Common myeloid progenitor, CD34-positive (primary cell): ENCODE measurements around the gene SEMA5A.
A peak's percentile ranks its signal among the peaks of the same experiment; 100 is the strongest.

Experiments used
- CTCF ChIA-PET: fragments of 350-600 bp; sonication (Branson Sonifier 250); formaldehyde crosslinking; loops from one replicate; lab custom pipeline; 2021; ENCODE audit warnings: antibody characterized with exemption; lab: Charles Lee
- POLR2A ChIA-PET: fragments of 350-600 bp; sonication (Branson Sonifier 250); formaldehyde crosslinking; loops from one replicate; lab custom pipeline; 2021; ENCODE audit warnings: antibody characterized with exemption; lab: Charles Lee
- DNase-seq, 3 donors: peaks; one replicate each; pipeline versions ENCODE4 v3.0.0 to v3.0.0-alpha.2; 2013
- H3K27ac ChIP-seq, 2 experiments: 1 replicate in 1 of 2; 2 replicates in 1 of 2; pipeline ENCODE4 v1.7.0; 2013; ENCODE audit warnings: inconsistent platforms in 2 of 2, low read length in 2 of 2, mild to moderate bottlenecking in 2 of 2, low read depth in 1 of 2, moderate library complexity in 1 of 2; ENCODE audit not compliant: severe bottlenecking in 2 of 2, insufficient read depth in 1 of 2, poor library complexity in 1 of 2
- H3K27me3 ChIP-seq, 5 experiments: replicated peaks in 2 of 5; 1 replicate in 3 of 5; 2 replicates in 2 of 5; pipeline versions ENCODE4 v1.6.1 to v1.7.0; 2013; ENCODE audit warnings: low read length in 4 of 5, mild to moderate bottlenecking in 2 of 5, moderate library complexity in 2 of 5, inconsistent platforms in 1 of 5; ENCODE audit not compliant: insufficient read depth in 5 of 5, control insufficient read depth in 4 of 5
- H3K36me3 ChIP-seq, 4 experiments: 1 replicate in 2 of 4; 2 replicates in 2 of 4; pipeline versions ENCODE4 v1.6.1 to v1.7.0; 2013; ENCODE audit warnings: low read length in 3 of 4, control low read depth in 1 of 4, mild to moderate bottlenecking in 1 of 4; ENCODE audit not compliant: control insufficient read depth in 4 of 4, insufficient read depth in 4 of 4
- H3K4me1 ChIP-seq, 4 experiments: 1 replicate in 3 of 4; 2 replicates in 1 of 4; pipeline versions ENCODE4 v1.6.1 to v1.7.1; 2013; ENCODE audit warnings: low read length in 3 of 4, mild to moderate bottlenecking in 3 of 4, control low read depth in 1 of 4, inconsistent platforms in 1 of 4, moderate library complexity in 1 of 4; ENCODE audit not compliant: control insufficient read depth in 4 of 4, insufficient read depth in 4 of 4; ENCODE audit errors: control extremely low read depth in 1 of 4
- H3K4me3 ChIP-seq, 7 experiments: 1 replicate in 4 of 7; 2 replicates in 3 of 7; pipeline versions ENCODE4 v1.5.1 to v1.7.0; 2013; ENCODE audit warnings: mild to moderate bottlenecking in 7 of 7, low read length in 6 of 7, moderate library complexity in 6 of 7, inconsistent platforms in 2 of 7, low read depth in 2 of 7, control low read depth in 1 of 7; ENCODE audit not compliant: insufficient read depth in 4 of 7, control insufficient read depth in 1 of 7; ENCODE audit errors: extremely low read depth in 1 of 7
- H3K9me3 ChIP-seq, 5 experiments: 1 replicate in 4 of 5; 2 replicates in 1 of 5; pipeline versions ENCODE4 v1.6.1 to v1.7.1; 2013; ENCODE audit warnings: low read length in 4 of 5, mild to moderate bottlenecking in 2 of 5, inconsistent platforms in 1 of 5, low read depth in 1 of 5, moderate library complexity in 1 of 5; ENCODE audit not compliant: control insufficient read depth in 4 of 5, insufficient read depth in 2 of 5; ENCODE audit errors: control extremely low read depth in 1 of 5
- WGBS: methylation state at CpG from one replicate; pipeline ENCODE4 v1.1.5; 2013; ENCODE audit not compliant: insufficient coverage; 5-methylcytosine and 5-hydroxymethylcytosine counted together

The SEMA5A gene

DNA sequence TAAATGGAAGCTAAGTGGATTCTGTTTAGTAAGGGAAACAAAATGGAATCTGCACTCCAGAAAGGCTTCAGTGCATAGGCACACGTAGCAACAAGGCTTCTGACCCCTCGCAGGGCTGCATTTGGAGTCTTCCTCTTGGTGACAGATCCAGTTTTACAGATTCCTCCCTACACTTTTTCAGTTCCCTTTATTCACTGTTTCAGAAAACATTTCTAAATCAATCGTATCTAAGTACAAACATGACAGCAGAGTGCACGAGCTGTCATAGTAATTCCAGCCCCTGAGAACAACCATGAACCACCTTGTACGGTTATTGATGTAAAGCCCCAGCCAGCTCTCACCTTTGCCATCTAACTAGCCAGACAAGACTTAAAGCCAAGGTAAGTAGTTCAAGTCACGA, 491.6 kb downstream of the SEMA5A start:
- Histone ChIP-seq H3K4me1 (no peaks in the 10 kb centered on the region), H3K36me3 (no peaks in the 10 kb centered on the region), H3K27me3 (no peaks in the 10 kb centered on the region), H3K27ac (no peak overlapping the region), H3K4me3 (no peak overlapping the region), H3K9me3 (no peaks in the 10 kb centered on the region)
- 86% methylated on average over 5 of the region's 6 CpGs for WGBS
- POLR2A ChIA-PET: no interaction called here
- CTCF ChIA-PET: interaction anchor here (1.0 kb wide), 1 partner anchor 213 kb away, joined by 3 read pairs; no protein-coding TSS in a partner anchor
- DNase-seq: no peak

DNA sequence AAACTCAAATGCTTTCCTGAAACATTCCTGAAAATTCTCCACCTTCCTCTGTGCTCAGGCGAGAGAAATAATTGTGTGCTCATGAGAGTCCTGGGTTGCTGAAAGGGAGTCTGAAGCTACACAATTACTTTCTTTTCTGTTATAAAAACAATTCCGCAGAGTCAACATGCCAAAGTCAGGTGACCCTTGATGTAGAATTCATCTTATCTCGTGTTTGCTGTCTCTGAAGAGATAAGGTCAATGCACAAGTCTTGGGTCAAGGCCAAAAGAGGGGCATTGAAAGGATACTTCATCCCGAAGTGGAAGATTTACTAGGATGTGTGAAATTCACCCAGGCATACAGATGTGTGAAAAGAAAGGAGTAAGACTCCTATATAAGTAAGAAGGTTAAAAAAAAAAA, 493.5 kb downstream of the SEMA5A start:
- Histone ChIP-seq H3K27ac (no peak overlapping the region), H3K4me1 (no peaks in the 10 kb centered on the region), H3K9me3 (no peaks in the 10 kb centered on the region), H3K4me3 (no peak overlapping the region), H3K27me3 (no peaks in the 10 kb centered on the region), H3K36me3 (no peaks in the 10 kb centered on the region)
- ChIA-PET POLR2A (no interaction called here), CTCF (no interaction called here)
- no peak for DNase-seq
- 85% methylated on average over 2 of the region's 4 CpGs for WGBS

DNA sequence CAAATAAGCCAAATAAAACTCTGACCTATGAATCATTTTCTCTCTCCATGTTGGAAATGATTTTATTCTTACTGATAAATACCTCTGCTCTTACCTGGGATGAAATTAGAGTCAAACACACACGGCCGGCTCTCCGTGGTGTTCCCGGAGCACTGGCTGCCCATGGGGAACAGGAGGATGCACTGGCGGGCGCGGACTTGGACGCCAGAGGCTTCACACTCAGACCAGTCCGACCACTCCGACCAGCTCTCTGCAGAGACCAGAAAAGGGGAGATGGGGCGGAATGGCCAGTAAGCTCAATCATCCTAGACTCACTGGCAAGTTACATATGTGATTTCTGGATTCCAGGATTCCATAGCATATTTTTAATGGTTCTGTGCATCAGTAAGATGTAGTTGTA, 494.1 kb downstream of the SEMA5A start:
- ChIA-PET CTCF (no interaction called here), POLR2A (no interaction called here)
- no peak overlapping the region for H3K27ac ChIP-seq
- no peak overlapping the region for H3K4me3 ChIP-seq
- H3K27me3 ChIP-seq: no peaks in the 10 kb centered on the region
- WGBS: 97% methylated on average over 8 of the region's 11 CpGs
- no peaks in the 10 kb centered on the region for H3K9me3 ChIP-seq
- no peaks in the 10 kb centered on the region for H3K36me3 ChIP-seq
- H3K4me1 ChIP-seq: no peaks in the 10 kb centered on the region
- DNase-seq: no peak

DNA sequence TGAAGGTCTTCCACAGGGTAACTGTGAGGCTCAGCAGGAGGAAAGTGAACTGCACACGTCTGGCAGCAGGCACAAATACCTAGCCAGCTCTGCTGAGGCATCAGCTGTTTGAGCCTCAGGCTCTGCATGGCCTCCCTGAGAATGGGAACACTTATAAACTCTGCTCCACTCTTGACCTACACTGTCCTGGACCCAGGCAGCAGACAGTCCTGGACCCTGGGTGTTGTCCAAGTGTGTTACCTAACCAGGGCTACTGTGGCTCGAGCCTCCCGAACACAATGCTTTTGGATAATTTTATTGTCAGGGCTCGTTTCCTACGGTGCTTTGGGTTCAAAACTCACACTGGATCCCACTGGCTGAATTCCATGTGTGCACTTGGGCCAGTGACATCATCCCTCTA, 497.9 kb downstream of the SEMA5A start:
- 92% methylated on average over 5 of the region's 5 CpGs for WGBS
- no peaks in the 10 kb centered on the region for H3K4me1 ChIP-seq

GRCh38 chr5:9046756-9047481, 499.0 kb downstream of the SEMA5A start:
- WGBS: 100% methylated on average over 2 of the region's 3 CpGs
- POLR2A ChIA-PET: no interaction called here
- Histone ChIP-seq H3K9me3 (no peaks in the 10 kb centered on the region), H3K36me3 (no peaks in the 10 kb centered on the region), H3K4me1 (no peaks in the 10 kb centered on the region), H3K27me3 (no peaks in the 10 kb centered on the region), H3K27ac (no peak overlapping the region), H3K4me3 (no peak overlapping the region)
- CTCF ChIA-PET: no interaction called here
- DNase-seq: peak in 2 of 3 donors; percentile 3 to 15

More for the DNA sequence above, 497.9 kb downstream of the SEMA5A start:
- ChIA-PET CTCF (no interaction called here), POLR2A (no interaction called here)
- Histone ChIP-seq H3K27me3 (no peaks in the 10 kb centered on the region), H3K36me3 (no peaks in the 10 kb centered on the region), H3K4me3 (no peak overlapping the region), H3K27ac (no peak overlapping the region), H3K9me3 (no peaks in the 10 kb centered on the region)
- no peak for DNase-seq

DNA sequence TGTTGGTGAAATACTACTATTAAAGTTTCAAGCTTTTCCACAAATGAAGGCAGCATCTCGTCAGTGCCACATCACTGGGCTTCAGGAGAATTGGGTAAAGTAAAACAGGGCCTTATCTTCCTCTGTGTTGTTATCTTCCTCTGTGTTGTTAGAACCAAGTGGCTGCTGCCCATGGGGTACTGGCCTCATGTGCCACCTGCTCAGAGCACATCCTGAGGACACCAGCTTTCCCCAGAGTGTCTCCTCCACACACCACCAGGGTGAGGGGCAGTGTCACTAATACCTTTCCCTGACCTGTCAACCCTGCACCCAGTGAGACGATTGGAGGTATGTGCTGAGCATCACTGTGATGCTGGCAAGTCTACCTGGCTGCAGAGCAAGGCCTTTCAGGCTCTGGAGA, 499.9 kb downstream of the SEMA5A start:
- WGBS: no CpG with 5 or more reads among the region's 2 CpGs

GRCh38 chr5:9042241-9042640, 503.6 kb downstream of the SEMA5A start:
- ChIA-PET POLR2A (no interaction called here), CTCF (no interaction called here)
- Histone ChIP-seq H3K36me3 (no peaks in the 10 kb centered on the region), H3K4me1 (no peaks in the 10 kb centered on the region), H3K4me3 (no peak overlapping the region), H3K27ac (no peak overlapping the region), H3K9me3 (no peaks in the 10 kb centered on the region), H3K27me3 (no peaks in the 10 kb centered on the region)
- no peak for DNase-seq
- no CpG with 5 or more reads among the region's 1 CpG for WGBS

More for the DNA sequence above, 499.9 kb downstream of the SEMA5A start:
- Histone ChIP-seq H3K4me1 (no peaks in the 10 kb centered on the region), H3K9me3 (no peaks in the 10 kb centered on the region), H3K4me3 (no peak overlapping the region), H3K36me3 (no peaks in the 10 kb centered on the region), H3K27ac (no peak overlapping the region), H3K27me3 (no peaks in the 10 kb centered on the region)
- POLR2A ChIA-PET: no interaction called here
- no peak for DNase-seq
- CTCF ChIA-PET: no interaction called here
